ENCODE measurements around the gene COPB2.
"Not testable (repeated sequence)": the region's sequence is repeated elsewhere in the genome, so short reads cannot be mapped to it uniquely, and the experiment has no call there.

COPB2 gene

DNA sequence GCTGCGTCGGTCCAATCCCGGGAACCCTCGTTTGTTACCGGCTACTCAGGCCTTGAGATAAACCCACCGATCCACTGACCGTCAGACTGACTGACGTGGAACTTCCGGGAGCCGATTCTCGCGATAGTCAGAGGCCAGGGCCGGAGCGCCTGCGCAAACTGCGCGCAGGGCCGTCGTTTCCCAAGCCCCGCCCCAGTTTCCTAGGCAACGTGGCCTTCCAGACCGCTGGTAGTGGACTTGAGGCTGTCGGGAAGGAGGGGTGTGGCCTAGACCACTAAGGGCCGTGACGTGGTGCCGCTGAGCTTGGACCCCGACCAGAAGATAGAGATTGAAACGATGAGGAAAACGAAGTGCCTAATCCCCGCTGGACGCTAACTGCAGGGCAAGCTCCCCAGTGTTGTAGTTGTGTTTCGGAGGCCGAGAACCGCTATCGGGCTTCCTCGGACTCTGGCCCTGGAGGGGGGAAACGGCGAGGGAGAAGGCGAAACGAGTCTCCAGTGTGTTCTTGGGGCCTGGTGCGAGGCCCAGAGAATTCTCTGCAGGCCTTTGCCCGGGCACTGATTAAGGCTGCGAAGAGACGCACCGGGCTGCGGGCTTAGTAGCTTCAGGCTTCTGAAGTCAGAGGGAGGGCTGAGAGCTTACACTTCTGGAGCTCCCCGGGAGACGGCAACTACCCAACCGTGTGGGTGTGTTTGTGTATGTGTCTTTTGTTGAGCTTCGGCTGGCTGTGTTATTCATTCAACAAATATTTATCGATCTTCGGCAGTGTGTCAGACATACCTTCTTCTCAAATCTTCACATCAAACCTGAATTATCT is at the start of gene COPB2:
Gene COPB2 (minus strand): TSS at position 96 of the 817 bp plus-strand sequence. CDS start 97 bp downstream, outside the sequence.
- in situ Hi-C loops (cut with MboI; ENCODE audit: low sequenced_read_pairs): no loop called here

DNA sequence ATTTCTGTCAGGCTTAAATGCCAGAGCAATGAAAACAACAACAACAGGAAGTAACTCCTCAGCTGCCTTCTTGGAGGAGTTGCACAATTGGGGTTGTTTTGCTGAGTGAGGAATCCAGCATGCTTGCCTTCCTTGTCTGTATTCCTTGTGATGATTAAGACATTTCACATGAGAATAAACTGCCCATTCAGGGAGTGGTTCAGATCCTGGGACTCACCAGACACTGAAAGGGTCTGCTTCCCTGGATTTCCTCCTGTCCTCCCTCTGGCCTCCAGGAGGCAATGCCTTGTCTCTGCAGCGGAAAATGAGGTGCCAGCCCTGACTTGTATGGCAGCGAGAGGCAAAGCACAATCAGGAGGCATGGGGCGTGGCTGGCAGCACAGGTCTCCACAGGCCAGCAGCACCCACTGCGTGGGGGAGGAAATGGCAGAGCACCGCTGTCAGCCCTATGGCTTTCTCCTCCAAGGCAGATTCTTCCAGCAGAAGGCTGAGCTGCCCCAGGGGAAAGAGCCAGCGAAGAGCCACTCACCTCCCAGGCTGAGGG is 45.4 kb upstream of the COPB2 start:
- in situ Hi-C loops (cut with MboI; ENCODE audit: low sequenced_read_pairs): no loop called here

GRCh38 chr3:139434228-139434627 is 44.8 kb upstream of the COPB2 start:
- in situ Hi-C loops (cut with MboI; ENCODE audit: low sequenced_read_pairs): no loop called here

DNA sequence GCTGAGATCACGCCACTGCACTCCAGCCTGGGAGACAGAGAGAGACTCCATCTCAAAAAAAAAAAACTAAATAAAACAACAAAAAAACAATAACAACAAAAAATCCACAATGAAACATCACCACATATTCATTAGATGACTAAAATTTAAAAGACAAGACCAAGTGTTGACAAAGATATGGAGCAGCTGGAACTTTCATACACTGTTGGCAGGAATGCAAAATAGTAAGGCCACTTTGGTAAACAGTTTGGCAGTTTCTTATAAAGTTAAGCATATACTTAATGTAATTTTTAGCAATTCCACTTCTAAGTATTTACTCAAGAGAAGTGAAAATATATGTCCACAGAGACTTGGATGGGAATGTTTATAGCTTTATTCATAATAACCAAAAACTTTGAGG is 43.6 kb upstream of the COPB2 start:
- in situ Hi-C loops (cut with MboI; ENCODE audit: low sequenced_read_pairs): no loop called here

GRCh38 chr3:139430493-139430892 is 41.0 kb upstream of the COPB2 start:
- in situ Hi-C loops (cut with MboI; ENCODE audit: low sequenced_read_pairs): no loop called here

GRCh38 chr3:139427283-139428060 is 38.0 kb upstream of the COPB2 start:
- in situ Hi-C loops (cut with MboI; ENCODE audit: low sequenced_read_pairs): no loop called here

DNA sequence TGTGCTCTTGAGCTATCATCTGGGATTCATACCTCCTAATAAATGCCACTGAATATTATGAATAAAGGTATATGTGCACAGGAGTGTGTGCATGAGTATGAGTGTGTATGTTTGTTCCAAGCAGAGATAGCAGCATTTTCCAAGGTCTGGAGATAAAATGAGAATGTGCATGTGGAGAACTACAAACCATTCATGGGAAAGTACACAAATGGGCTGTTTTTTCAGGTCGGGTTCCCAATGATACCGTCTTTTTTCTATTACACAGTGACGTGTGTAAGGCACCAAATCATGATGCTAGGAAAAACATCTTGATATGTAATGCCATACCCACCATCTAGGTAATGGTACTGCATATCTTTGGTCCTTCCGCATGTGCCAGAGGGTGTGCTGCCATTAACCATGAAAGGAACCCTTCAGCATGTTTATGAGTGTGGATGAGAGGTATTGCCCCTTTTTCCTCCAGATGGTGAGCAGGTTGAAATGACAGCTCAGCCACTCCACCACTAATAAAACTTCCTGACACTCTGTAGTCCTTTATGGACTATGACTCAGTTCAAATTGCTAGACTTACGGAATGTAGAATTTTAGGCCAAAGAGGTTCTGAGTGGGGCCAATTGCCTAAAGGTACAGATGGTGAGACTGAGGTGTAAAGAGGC is 36.4 kb upstream of the COPB2 start:
- in situ Hi-C loops (cut with MboI; ENCODE audit: low sequenced_read_pairs): no loop called here

DNA sequence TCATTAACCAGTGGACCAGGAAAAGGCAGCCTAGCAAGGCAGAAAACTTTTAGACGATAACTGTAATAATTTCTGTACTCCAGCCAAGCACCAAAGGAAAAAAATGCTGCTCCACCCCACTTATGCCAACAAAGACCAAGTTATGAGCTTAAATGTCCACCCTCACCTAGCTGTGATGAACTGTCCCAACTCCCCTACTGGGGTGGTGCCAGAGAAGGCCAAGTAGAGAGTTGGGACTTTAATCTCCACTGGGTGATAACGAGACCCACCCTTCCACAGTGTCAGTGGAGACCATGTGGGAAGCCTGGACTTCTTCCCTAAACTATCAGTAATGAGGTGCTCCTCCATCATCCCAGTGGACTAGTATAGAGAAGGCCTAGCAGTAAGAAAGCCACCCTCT is 33.8 kb upstream of the COPB2 start:
- in situ Hi-C loops (cut with MboI; ENCODE audit: low sequenced_read_pairs): no loop called here

DNA sequence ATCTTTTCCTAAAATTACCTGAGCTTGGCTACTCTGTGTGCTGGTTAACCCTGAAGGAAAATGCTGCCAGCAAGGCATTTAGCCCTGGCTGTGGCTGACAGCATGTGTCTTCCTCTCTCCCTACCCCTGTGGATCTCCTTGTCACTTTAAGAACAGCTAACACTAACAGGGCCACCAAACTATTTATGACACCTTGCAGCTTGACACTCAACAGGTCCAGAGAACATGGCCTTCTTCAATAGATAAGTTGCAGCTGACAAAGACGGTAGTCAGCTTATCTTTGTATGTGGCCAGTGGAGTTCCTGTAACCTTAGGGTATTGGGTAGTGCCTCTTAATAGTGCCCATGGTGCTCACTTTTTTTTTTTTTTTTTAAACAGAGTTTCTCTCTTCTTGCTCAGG is 32.0 kb upstream of the COPB2 start:
- in situ Hi-C loops (cut with MboI; ENCODE audit: low sequenced_read_pairs): no loop called here

GRCh38 chr3:139421040-139421439 is 31.6 kb upstream of the COPB2 start:
- in situ Hi-C loops (cut with MboI; ENCODE audit: low sequenced_read_pairs): no loop called here

DNA sequence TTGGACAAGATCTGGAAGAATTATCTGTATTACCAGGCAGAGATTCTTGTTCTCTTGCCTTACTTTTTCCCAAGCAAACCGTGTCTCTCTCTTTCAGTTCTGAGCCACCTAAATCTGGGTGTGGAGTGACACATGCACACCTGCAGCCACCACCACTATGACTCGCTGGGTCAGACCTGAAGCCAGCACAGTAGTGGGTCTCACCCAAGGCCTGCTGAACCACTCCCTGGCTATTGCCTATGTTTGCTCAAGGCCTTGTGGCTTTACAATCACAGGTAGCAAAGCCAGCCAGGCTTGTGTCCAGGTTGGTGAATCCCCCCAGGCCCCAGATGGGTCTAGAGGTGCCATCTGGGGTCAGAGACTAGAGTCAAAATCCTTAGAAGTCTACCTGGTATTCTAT is 28.7 kb upstream of the COPB2 start:
- in situ Hi-C loops (cut with MboI; ENCODE audit: low sequenced_read_pairs): no loop called here

GRCh38 chr3:139416275-139416674 is 26.8 kb upstream of the COPB2 start:
- in situ Hi-C loops (cut with MboI; ENCODE audit: low sequenced_read_pairs): no loop called here

DNA sequence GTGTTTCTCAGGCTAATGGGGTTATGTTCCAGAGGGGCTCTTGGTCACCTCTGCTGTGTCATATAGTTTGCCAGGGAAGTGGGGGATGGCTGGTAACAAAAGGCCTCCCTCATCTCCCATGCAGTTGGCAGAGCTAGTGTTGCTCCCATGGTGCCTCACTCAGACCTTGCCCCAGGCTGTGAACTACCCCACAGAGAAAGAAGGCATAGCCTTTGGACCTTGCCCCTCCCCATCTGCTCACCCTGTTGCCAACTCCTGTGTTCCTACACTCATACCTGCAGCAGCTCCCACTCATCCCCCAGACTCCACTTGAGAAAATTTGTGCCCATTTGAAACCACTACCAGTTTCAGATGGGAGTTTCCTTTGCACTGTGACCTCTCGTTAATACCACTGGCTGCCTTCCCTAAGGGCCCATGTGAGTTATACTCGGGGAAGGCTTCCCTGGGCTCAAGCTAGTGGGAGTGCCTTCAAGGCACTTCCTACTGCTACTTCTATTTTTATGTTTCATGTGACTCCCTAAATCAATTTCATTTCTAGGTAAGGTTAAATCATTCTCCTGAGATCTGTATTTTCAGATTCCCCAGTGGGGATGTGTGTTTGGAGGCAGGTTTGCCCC is 25.3 kb upstream of the COPB2 start:
- in situ Hi-C loops (cut with MboI; ENCODE audit: low sequenced_read_pairs): no loop called here

DNA sequence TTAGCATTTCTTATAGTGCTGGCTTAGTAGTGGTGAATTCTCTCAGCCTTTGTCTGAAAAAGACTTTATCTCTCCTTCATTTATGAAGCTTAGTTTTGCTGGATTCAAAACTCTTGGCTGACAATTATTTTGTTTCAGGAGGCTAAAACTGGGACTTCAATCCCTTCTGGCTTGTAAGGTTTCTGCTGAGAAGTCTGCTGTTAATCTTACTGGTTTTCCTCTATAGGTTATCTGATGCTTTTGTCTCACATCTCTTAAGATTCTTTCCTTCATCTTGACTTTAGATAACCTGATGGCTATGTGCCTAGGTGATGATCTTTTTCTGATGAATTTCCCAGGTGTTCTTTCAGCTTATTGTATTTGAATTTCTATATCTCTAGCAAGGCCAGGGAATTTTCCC is 23.4 kb upstream of the COPB2 start:
- in situ Hi-C loops (cut with MboI; ENCODE audit: low sequenced_read_pairs): not testable (repeated sequence)

DNA sequence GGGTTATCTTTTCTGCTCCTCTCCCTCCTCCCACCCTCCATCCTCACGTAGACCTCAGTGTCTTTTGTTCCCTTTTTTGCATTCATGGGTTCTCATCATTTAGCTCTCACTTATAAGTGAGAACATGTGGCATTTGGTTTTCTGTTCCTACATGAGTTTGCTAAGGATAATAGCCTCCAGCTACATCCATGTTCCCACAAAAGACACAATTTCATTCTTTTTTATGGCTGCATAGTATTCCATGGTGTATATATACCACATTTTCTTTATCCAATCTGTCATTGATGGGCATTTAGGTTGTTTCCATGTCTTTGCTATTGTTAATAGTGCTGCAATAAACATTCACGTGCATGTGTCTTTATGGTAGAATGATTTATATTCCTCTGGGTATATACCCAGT is 11.7 kb upstream of the COPB2 start:
- in situ Hi-C loops (cut with MboI; ENCODE audit: low sequenced_read_pairs): not testable (repeated sequence)

- in situ Hi-C loops (cut with MboI; ENCODE audit: low sequenced_read_pairs): no loop called here
Observed at GRCh38 chr3:139396707-139397106, 7.3 kb upstream of the COPB2 start.

DNA sequence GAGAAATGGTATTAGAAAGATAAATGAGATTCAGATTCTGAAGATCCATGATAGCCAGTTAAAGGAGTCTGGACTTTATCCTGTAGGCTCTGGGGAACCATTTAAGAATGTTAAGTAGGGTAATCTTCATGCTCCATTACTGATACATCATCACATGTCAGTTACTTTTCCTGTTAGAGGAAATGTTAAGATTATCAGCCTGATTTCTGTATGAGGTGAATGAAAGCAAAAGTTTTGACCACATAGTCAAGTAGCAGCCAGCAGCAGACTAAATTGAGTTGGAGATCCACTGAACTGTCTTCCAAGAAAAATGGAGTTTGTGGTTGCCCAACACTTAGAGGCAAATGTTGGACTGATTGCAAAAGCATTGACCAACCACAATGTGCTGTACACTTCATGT is 4.7 kb upstream of the COPB2 start:
- in situ Hi-C loops (cut with MboI; ENCODE audit: low sequenced_read_pairs): no loop called here

DNA sequence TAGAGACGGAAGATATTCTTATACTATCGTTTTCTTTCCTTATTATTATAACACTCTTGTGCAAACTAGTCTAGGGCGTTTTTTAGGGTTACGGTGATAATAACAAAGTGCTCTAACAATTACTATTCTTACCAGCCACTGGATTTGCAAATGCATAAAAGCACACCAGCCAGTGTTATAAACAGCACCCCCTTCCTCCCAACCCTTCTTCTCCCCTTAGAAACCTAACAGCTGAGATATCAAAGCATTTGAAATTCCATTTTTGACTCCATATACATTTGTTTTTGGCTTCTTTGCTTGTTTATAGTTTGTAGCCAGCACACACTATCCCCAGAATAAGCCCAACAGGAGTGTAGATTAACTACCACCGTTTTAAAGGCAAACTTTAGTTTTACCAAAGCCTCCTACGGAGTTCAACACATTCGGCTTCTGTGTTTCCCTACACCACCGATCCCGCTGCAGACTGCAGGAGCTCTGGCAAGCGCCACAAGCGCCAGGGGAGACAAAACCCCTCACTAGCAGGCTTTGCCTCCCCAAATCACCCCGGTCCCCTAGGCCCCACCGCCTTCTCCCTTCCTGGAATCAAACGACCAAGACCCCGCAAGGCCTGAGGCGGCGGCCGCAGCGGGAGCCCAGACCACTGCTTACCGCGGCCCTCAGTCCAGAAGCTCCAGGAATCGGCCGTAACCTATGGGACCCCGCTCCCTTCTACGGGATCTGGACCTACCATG is 461 bp downstream of the COPB2 start:
- in situ Hi-C loops (cut with MboI; ENCODE audit: low sequenced_read_pairs): no loop called here

DNA sequence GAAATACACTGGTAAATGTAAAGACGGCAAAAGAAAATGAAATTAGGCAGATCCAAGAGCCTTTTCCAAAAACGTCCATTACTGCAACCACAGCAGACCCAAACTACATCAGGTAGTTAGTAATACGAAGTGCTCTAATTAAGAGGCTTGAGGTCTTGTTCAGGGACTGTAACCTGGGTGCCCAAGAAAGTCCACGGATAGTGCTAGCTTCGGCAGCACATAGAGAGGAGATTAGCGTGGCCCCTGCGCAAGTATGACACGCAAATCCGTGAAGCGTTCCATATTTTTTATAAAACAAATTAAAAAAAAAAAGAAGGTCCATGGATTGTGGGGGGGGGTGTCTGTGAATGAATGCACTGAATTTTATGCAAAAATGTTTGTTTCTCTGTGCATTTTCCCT is 1.4 kb downstream of the COPB2 start:
- in situ Hi-C loops (cut with MboI; ENCODE audit: low sequenced_read_pairs): no loop called here

GRCh38 chr3:139382291-139382690 is 7.2 kb downstream of the COPB2 start:
- in situ Hi-C loops (cut with MboI; ENCODE audit: low sequenced_read_pairs): not testable (repeated sequence)

Measured in HL-60/S4 treated with retinoic acid at 250 ng/mL for 4 days and 3 days (cell line).